DND-41 (cell line): ENCODE results near the gene CGB3.

Source experiments
- ATAC-seq: fragments of 200-7000 bp; cut with Tn5 transposase; 3 replicates; pipeline ENCODE4 v1.9.1; 2021; ENCODE audit warnings: low read depth; ENCODE audit not compliant: insufficient read depth
- DNase-seq: peaks from one replicate; pipeline ENCODE4 v3.0.0-alpha.2; 2020
- H2AFZ ChIP-seq: 2 replicates; pipeline ENCODE4 v1.6.0; 2012; ENCODE audit warnings: low read depth, low read length
- H3K27ac ChIP-seq: 2 replicates; pipeline ENCODE4 v1.5.1; 2012; ENCODE audit warnings: low read length, inconsistent platforms
- H3K27me3 ChIP-seq: fragments of 200-600 bp; sonication (generic); 2 replicates; pipeline ENCODE4 v1.6.0; 2012; ENCODE audit warnings: low read length, mild to moderate bottlenecking, inconsistent platforms; ENCODE audit not compliant: insufficient read depth, poor library complexity
- H3K36me3 ChIP-seq: 2 replicates; pipeline ENCODE4 v1.5.1; 2012; ENCODE audit warnings: low read length, inconsistent platforms; ENCODE audit not compliant: insufficient read depth
- H3K4me1 ChIP-seq: 2 replicates; pipeline ENCODE4 v1.5.1; 2012; ENCODE audit warnings: mild to moderate bottlenecking, low read length; ENCODE audit not compliant: insufficient read depth
- H3K4me2 ChIP-seq: 2 replicates; pipeline ENCODE4 v1.6.0; 2012; ENCODE audit warnings: mild to moderate bottlenecking, moderate library complexity, low read length, inconsistent platforms; ENCODE audit not compliant: insufficient read depth
- H3K4me3 ChIP-seq, 2 experiments: fragments of 200-600 bp in 1 of 2; shearing (Covaris generic) in 1 of 2; 2 replicates each; pipeline ENCODE4 v1.5.1; 2012 to 2016; ENCODE audit warnings: inconsistent platforms in 2 of 2, low read length in 2 of 2, mild to moderate bottlenecking in 2 of 2, low read depth in 1 of 2, moderate library complexity in 1 of 2
- H3K79me2 ChIP-seq: 2 replicates; pipeline ENCODE4 v1.6.0; 2012; ENCODE audit warnings: low read length, inconsistent platforms; ENCODE audit not compliant: insufficient read depth
- H3K9ac ChIP-seq: 2 replicates; pipeline ENCODE4 v1.6.0; 2012; ENCODE audit warnings: low read depth, mild to moderate bottlenecking, inconsistent platforms, low read length, moderate library complexity
- H3K9me3 ChIP-seq: 2 replicates; pipeline ENCODE4 v1.5.1; 2012; ENCODE audit warnings: low read length, moderate library complexity, mild to moderate bottlenecking, inconsistent platforms; ENCODE audit not compliant: insufficient read depth, severe bottlenecking
- H4K20me1 ChIP-seq: 2 replicates; pipeline ENCODE4 v1.6.0; 2012; ENCODE audit warnings: low read length; ENCODE audit not compliant: insufficient read depth
- EZH2 ChIP-seq: IDR thresholded peaks from 3 replicates; pipeline ENCODE4 v1.6.1; 2012; ENCODE audit warnings: borderline replicate concordance, low read depth, mild to moderate bottlenecking, moderate library complexity, low read length, inconsistent platforms; ENCODE audit not compliant: severe bottlenecking
- TF ChIP-seq, protein P1 (sequence below): IDR thresholded peaks from 2 replicates; pipeline ENCODE4 v1.5.1; 2012; ENCODE audit warnings: borderline replicate concordance, low read length, moderate library complexity, mild to moderate bottlenecking; ENCODE audit not compliant: poor library complexity, severe bottlenecking; ENCODE audit errors: extremely low read depth

CGB3 gene

DNA sequence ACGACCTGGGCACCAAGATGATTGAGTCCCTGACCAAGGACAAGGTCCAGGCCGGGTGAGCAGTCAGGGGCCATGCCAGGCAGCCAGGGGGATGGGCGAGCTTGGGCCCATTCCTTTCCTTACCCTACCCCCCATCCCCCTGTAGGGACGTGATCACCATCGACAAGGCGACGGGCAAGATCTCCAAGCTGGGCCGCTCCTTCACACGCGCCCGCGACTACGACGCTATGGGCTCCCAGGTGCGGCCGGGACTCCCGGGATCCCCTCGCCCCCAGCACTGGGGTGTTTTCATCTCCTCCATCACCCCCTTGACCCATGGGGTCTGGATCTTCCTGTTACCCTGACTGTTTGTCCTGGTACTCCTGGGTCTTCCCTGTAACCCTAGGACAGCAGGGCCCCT lies 14.3 kb downstream of the CGB3 start:
- H3K27me3 ChIP-seq = no peaks in the 10 kb centered on the region
- no peak for DNase-seq
- no peaks in the 10 kb centered on the region for H3K4me1 ChIP-seq
- TF ChIP-seq EZH2 = no peak
- TF ChIP-seq, protein P1, sequence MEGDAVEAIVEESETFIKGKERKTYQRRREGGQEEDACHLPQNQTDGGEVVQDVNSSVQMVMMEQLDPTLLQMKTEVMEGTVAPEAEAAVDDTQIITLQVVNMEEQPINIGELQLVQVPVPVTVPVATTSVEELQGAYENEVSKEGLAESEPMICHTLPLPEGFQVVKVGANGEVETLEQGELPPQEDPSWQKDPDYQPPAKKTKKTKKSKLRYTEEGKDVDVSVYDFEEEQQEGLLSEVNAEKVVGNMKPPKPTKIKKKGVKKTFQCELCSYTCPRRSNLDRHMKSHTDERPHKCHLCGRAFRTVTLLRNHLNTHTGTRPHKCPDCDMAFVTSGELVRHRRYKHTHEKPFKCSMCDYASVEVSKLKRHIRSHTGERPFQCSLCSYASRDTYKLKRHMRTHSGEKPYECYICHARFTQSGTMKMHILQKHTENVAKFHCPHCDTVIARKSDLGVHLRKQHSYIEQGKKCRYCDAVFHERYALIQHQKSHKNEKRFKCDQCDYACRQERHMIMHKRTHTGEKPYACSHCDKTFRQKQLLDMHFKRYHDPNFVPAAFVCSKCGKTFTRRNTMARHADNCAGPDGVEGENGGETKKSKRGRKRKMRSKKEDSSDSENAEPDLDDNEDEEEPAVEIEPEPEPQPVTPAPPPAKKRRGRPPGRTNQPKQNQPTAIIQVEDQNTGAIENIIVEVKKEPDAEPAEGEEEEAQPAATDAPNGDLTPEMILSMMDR = no peak
- no peak for ATAC-seq
- H3K4me2 ChIP-seq = no peak overlapping the region
- no peak overlapping the region for H3K9ac ChIP-seq
- H3K27ac ChIP-seq = no peak overlapping the region
- H3K9me3 ChIP-seq = no peaks in the 10 kb centered on the region
- peaks cover 85% of the 10 kb centered on the region for H3K36me3 ChIP-seq
- H2AFZ ChIP-seq = no peak overlapping the region
- no peaks in the 10 kb centered on the region for H3K79me2 ChIP-seq
- no peak overlapping the region for H3K4me3 ChIP-seq
- peaks cover 24% of the 10 kb centered on the region for H4K20me1 ChIP-seq

DNA sequence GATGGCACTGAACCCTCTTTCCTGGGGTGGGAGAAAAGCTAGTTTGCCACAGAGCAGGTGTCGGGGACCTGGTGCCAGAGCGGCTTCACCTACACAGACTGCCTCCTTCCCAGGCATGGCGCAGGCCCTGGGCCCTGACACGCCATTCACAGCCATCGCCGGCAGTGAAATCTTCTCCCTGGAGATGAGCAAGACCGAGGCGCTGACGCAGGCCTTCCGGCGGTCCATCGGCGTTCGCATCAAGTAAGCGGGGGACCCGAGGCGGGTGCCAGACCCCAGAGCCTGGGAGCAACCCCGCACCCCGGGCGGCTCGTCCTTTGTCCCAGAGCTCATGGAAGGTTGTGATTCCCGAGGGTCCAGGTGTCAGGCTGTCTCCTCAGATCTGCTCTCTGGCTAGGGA lies 17.2 kb downstream of the CGB3 start:
- H3K4me3 ChIP-seq = no peak overlapping the region
- H3K36me3 ChIP-seq = peaks cover 87% of the 10 kb centered on the region
- no peak for ATAC-seq

DNA sequence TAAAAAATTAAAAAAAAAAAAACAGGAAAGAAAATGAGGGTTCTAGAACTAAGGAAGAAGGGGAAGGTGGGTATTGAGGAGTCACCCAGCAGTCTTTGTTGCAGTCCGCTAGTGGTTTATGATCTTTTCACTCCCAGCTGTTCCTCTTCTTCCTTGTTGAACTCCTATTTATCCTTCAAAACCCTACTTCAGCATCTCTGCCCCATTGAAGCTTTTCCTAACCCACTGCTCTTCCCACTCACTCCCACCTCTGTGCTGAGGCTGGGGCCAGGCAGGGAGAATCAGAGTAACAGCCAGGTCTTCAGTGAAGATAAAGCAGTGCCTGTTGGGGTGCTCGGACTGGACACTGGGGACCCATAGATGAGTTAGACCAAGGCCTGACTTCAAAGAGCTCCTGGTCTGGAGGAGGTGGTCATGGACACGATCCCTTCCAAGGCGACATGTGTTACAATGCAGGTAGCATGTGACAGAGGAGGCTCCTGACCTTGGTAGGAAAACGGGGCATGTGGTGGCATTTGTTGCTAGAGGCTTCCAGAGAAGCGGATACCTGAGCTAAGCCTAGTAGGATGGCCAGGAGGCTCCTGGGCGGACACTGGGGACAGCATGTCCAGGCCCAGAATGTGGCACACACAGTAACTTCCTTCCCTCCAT lies 19.0 kb downstream of the CGB3 start:
- H3K27me3 ChIP-seq = no peaks in the 10 kb centered on the region
- H3K4me3 ChIP-seq = no peak overlapping the region
- no peaks in the 10 kb centered on the region for H3K9me3 ChIP-seq
- no peak overlapping the region for H3K27ac ChIP-seq
- H3K79me2 ChIP-seq = peaks cover 4% of the 10 kb centered on the region; the same call in 1 of the 2 replicates
- no peaks in the 10 kb centered on the region for H3K4me1 ChIP-seq
- H3K36me3 ChIP-seq = peaks cover 79% of the 10 kb centered on the region
- no peak for ATAC-seq
- no peak overlapping the region for H3K9ac ChIP-seq
- H3K4me2 ChIP-seq = no peak overlapping the region
- no peak overlapping the region for H2AFZ ChIP-seq
- TF ChIP-seq, protein P1 = no peak
- TF ChIP-seq EZH2 = no peak
- DNase-seq = no peak
- peaks cover 9% of the 10 kb centered on the region for H4K20me1 ChIP-seq

More for the DNA sequence above, 17.2 kb downstream of the CGB3 start:
- H4K20me1 ChIP-seq = peaks cover 19% of the 10 kb centered on the region
- H3K4me1 ChIP-seq = no peaks in the 10 kb centered on the region
- H3K4me2 ChIP-seq = no peak overlapping the region
- no peak overlapping the region for H3K27ac ChIP-seq
- no peak overlapping the region for H3K9ac ChIP-seq
- no peak overlapping the region for H2AFZ ChIP-seq
- TF ChIP-seq EZH2 = no peak
- TF ChIP-seq, protein P1 = no peak
- no peaks in the 10 kb centered on the region for H3K9me3 ChIP-seq
- H3K27me3 ChIP-seq = no peaks in the 10 kb centered on the region
- H3K79me2 ChIP-seq = no peaks in the 10 kb centered on the region
- DNase-seq = no peak

DNA sequence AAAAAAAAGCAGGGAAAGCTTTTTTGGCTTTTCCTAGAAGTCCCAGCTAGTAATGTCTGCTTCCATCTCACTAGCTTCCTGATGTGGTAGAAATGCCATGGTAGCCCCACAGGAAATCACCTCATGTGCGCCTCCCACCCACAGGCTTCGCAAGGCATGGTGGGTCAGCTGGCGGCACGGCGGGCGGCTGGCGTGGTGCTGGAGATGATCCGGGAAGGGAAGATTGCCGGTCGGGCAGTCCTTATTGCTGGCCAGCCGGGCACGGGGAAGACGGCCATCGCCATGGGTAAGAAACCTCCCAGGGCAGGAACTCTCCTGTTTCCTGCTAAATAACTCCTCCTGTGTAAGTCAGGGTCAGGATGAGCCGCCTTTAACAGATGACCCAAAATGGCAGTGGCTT lies 20.0 kb downstream of the CGB3 start:
- Histone ChIP-seq H4K20me1 (peaks cover 15% of the 10 kb centered on the region), H3K4me3 (no peak overlapping the region)

More for the DNA sequence above, 20.0 kb downstream of the CGB3 start:
- H2AFZ ChIP-seq = no peak overlapping the region
- H3K36me3 ChIP-seq = peaks cover 80% of the 10 kb centered on the region
- no peak overlapping the region for H3K4me2 ChIP-seq
- H3K9ac ChIP-seq = no peak overlapping the region
- H3K4me1 ChIP-seq = no peaks in the 10 kb centered on the region
- no peak overlapping the region for H3K27ac ChIP-seq
- no peak for TF ChIP-seq EZH2
- TF ChIP-seq, protein P1 = no peak
- H3K9me3 ChIP-seq = no peaks in the 10 kb centered on the region
- H3K27me3 ChIP-seq = no peaks in the 10 kb centered on the region
- no peak for DNase-seq
- ATAC-seq = no peak
- peaks cover 14% of the 10 kb centered on the region for H3K79me2 ChIP-seq
